Effector memory CD4-positive, alpha-beta T cell (primary cell): Measurements from ENCODE around the gene ZNF70.

Experiments
- DNase-seq, 3 donors: peaks; one replicate each; pipeline ENCODE4 v3.0.0-alpha.2; 2020
- H3K27ac ChIP-seq: 2 replicates; pipeline ENCODE4 v1.7.0; 2013; ENCODE audit warnings: mild to moderate bottlenecking, low read length, moderate library complexity; ENCODE audit not compliant: insufficient read depth, poor library complexity, severe bottlenecking
- H3K27me3 ChIP-seq: replicated peaks from 2 replicates; pipeline ENCODE4 v1.7.0; 2013; ENCODE audit warnings: mild to moderate bottlenecking, low read length; ENCODE audit not compliant: insufficient read depth, control insufficient read depth, poor library complexity, severe bottlenecking
- H3K36me3 ChIP-seq: 2 replicates; pipeline ENCODE4 v1.7.0; 2013; ENCODE audit warnings: mild to moderate bottlenecking, low read length, moderate library complexity; ENCODE audit not compliant: control insufficient read depth, insufficient read depth
- H3K4me1 ChIP-seq: 2 replicates; pipeline ENCODE4 v1.7.0; 2013; ENCODE audit warnings: low read length, mild to moderate bottlenecking; ENCODE audit not compliant: control insufficient read depth, insufficient read depth, poor library complexity, severe bottlenecking
- H3K4me3 ChIP-seq: 2 replicates; pipeline ENCODE4 v1.7.0; 2013; ENCODE audit warnings: low read length, low read depth, mild to moderate bottlenecking; ENCODE audit not compliant: insufficient read depth, poor library complexity, severe bottlenecking
- H3K9me3 ChIP-seq: 2 replicates; pipeline ENCODE4 v1.7.0; 2013; ENCODE audit warnings: mild to moderate bottlenecking, low read length, moderate library complexity; ENCODE audit not compliant: control insufficient read depth

Gene ZNF70

DNA sequence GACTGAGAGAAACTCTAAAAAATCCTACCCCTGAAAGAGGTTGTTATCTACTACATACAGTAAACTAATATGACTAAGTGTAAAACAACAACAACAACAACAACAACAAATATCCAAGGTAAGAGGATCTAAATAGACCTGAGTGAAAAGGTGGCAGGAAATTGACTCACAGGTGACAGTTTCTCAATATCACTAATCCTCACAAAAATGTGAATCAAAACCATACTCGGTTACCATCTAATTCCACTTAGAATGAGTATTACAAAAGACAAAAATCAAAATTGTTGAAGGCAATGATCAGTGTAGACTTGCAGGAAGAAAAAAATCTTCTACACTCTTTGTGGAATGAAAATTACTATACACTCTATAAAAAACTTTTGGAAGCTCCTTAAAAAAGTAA, 42.6 kb downstream of the ZNF70 start:
- Histone ChIP-seq H3K4me1 (no peaks in the 10 kb centered on the region), H3K36me3 (peaks cover 53% of the 10 kb centered on the region), H3K27me3 (no peaks in the 10 kb centered on the region), H3K9me3 (no peaks in the 10 kb centered on the region), H3K27ac (no peak overlapping the region), H3K4me3 (no peak overlapping the region)
- no peak for DNase-seq

DNA sequence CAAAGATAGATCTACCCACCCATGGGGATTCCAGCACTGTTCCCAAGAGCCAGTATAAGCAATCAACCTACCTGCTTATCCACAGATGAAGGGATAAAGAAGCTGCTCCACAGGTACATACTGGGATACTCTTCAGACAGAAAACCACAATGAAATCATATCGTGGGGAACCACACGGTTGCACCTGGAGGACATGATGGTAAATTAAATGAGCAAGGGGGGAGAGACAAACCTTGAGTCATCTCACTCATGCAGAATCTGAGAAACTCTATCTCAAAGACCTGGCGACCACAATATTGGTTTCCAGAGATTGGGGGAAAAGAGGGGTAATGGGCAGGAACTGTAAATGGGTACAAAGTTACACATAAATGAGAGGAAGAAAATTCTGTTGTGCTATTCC, 45.6 kb downstream of the ZNF70 start:
- H3K27ac ChIP-seq: peak overlapping the region; percentile 4
- peaks cover 56% of the 10 kb centered on the region for H3K36me3 ChIP-seq
- H3K4me3 ChIP-seq: no peak overlapping the region
- H3K4me1 ChIP-seq: no peaks in the 10 kb centered on the region
- H3K9me3 ChIP-seq: no peaks in the 10 kb centered on the region
- H3K27me3 ChIP-seq: no peaks in the 10 kb centered on the region
- DNase-seq: no peak

DNA sequence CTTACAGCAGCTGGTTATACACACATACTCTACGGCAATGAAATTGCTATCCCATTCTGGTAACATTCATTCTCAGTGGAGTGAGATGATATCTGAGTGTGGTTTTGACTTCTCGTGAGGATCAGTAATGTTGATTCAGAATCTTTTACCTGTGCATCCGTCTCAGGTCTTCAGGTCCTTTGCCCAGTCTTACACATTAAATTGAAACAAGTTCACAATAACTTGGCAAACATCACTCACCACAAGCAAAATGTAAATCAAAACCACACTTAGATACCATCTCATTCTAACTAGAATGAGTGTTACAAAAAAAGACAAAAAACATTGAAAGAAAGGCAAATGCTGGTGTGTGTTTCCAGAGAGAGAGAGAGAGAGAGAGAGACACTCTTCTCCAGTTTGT, 46.1 kb downstream of the ZNF70 start:
- Histone ChIP-seq H3K27me3 (no peaks in the 10 kb centered on the region), H3K4me3 (no peak overlapping the region), H3K4me1 (no peaks in the 10 kb centered on the region), H3K27ac (peak overlapping the region; percentile 4), H3K9me3 (no peaks in the 10 kb centered on the region), H3K36me3 (peaks cover 59% of the 10 kb centered on the region)
- no peak for DNase-seq

DNA sequence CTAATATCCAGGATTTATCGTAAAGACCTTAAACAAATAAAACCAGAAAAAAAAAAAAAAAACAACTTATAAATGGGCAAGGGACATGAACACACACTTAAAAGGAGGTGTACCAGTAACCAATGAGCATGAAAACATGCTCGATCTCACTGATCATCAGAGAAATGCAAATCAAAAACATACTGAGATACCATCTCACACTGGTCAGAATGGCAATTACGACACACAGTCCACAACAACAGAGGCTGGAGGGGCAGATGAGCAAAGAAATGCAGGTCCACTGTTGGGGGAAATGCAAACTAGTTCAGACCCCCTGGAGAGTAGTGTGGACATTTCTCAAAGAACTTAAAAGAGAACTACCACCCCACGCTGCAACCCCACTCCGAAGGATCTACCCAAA, 46.9 kb downstream of the ZNF70 start:
- H3K4me1 ChIP-seq: no peaks in the 10 kb centered on the region
- no peaks in the 10 kb centered on the region for H3K27me3 ChIP-seq
- H3K4me3 ChIP-seq: no peak overlapping the region
- H3K27ac ChIP-seq: no peak overlapping the region
- H3K36me3 ChIP-seq: peaks cover 58% of the 10 kb centered on the region
- no peaks in the 10 kb centered on the region for H3K9me3 ChIP-seq
- DNase-seq: no peak

DNA sequence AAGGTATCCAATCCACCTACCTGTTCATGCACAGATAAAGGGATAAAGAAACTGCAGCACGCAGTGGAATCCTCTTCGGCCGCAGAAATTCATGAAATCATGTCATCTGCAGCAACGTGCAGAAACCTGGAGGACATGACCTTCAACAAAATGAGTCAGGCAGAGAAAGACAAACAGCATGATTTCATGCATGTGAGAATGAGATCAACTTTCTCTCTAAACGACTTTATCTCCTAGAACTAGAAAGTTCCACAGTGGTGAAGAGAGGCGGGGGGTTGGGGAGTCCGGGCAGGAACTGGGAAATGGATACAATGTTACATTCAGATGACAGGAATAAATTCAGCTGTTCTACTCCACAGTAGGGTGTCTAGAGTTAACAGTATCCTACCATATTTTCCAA, 50.2 kb downstream of the ZNF70 start:
- H3K36me3 ChIP-seq: peaks cover 31% of the 10 kb centered on the region
- DNase-seq: no peak
- H3K27ac ChIP-seq: no peak overlapping the region
- peaks cover 25% of the 10 kb centered on the region for H3K4me1 ChIP-seq
- H3K9me3 ChIP-seq: no peaks in the 10 kb centered on the region
- no peak overlapping the region for H3K4me3 ChIP-seq
- no peaks in the 10 kb centered on the region for H3K27me3 ChIP-seq

DNA sequence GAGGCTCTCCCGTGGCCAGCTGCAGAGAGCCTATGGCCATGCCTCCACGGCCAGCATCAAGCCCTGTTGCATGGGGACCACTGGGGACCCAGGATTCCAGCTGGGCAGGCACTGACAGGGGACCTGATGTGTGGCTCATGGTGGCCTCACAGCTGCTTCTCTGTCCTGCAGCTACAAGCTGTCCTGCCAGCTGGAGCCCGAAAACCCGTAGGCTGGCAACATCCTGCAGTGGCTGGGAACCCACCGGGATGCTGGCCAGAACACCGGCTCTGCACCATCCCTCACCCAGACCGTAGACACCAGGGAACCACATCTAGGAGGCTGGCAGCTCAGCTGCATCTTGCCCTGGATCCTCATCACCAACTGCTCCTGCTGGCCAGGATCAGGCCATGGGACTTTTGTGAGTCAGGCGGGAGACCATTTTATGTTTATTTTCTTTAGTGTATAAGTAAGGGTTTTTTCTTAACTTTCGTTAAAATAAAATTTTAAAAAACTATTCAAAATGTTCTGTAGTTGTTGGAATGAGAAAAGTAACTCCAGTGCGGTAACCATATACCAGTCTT, 52.2 kb downstream of the ZNF70 start:
- Histone ChIP-seq H3K27ac (no peak overlapping the region), H3K4me3 (no peak overlapping the region), H3K36me3 (peaks cover 34% of the 10 kb centered on the region)

DNA sequence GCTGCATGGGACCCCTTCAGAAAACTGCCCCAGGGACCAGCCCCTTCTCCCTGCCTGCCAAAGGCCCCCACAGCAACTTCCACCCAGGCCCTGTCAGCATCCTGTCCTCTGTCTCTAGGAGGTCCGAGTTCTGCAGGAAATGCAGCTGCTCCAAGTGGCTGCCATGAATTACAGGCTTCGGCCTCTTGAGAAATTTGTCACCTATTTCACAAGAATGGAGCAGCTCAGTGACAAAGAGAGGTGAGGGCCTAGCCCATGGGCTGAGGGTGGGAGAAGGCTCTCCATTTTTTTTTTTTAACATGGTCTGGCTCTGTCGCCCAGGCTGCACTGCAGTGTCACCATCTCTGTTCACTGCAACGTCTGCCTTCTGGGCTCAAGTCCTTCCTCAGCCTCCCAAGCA, 52.8 kb downstream of the ZNF70 start:
- DNase-seq: no peak

More for the DNA sequence above, 52.2 kb downstream of the ZNF70 start:
- DNase-seq: no peak
- no peaks in the 10 kb centered on the region for H3K27me3 ChIP-seq
- H3K4me1 ChIP-seq: peaks cover 37% of the 10 kb centered on the region
- no peaks in the 10 kb centered on the region for H3K9me3 ChIP-seq

DNA sequence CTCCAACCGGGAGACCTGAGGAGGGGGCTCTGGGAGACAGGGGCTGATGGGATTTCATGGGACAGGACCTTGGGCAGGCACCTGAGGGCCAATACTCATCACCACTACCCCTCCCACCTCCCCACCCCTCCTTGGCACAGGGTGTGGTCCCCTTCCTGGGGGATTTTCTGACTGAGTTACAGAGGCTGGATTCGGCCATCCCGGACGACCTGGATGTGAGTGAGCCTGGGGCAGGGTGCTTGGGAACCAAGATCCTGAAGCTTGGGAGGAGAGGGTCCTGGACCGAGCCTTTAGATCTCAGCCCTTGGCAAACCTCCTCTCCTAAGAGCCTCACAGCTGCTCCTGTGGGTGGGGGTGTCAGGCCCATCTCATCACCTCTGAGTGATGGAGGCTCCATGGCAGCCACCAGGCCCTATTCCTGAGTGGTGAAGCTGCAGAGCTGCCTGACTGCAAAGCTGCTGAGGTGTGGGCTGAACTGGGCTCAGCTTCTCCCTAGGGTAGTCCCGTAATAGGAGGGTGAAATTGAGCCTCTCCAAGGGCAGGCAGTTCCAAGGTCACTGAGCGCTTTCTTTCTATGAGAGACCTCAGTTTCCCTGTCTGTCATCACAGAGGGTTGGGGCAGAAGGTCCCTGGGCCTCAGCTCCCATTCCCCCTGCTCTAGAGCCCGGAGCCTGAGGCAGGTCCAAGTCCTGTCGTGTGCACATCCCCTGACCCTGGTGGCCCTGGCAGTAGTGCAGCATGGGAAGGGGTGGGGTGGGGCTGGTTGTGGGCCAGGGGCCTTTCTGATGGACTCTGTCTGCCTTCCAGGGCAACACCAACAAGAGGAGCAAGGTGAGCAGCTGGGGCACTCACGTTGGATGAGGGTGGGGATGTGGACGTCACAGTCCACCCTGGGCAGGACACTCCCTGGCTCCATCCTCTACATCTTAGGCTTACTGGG, 53.6 kb downstream of the ZNF70 start:
- DNase-seq: no peak
- Histone ChIP-seq H3K27ac (peak overlapping the region; percentile 88), H3K9me3 (no peaks in the 10 kb centered on the region), H3K4me3 (peak overlapping the region; percentile 57), H3K4me1 (peaks cover 37% of the 10 kb centered on the region), H3K27me3 (no peaks in the 10 kb centered on the region), H3K36me3 (peaks cover 34% of the 10 kb centered on the region)

More for the DNA sequence above, 52.8 kb downstream of the ZNF70 start:
- no peaks in the 10 kb centered on the region for H3K27me3 ChIP-seq
- no peak overlapping the region for H3K4me3 ChIP-seq
- H3K4me1 ChIP-seq: peaks cover 37% of the 10 kb centered on the region
- H3K27ac ChIP-seq: no peak overlapping the region
- peaks cover 34% of the 10 kb centered on the region for H3K36me3 ChIP-seq
- no peaks in the 10 kb centered on the region for H3K9me3 ChIP-seq

DNA sequence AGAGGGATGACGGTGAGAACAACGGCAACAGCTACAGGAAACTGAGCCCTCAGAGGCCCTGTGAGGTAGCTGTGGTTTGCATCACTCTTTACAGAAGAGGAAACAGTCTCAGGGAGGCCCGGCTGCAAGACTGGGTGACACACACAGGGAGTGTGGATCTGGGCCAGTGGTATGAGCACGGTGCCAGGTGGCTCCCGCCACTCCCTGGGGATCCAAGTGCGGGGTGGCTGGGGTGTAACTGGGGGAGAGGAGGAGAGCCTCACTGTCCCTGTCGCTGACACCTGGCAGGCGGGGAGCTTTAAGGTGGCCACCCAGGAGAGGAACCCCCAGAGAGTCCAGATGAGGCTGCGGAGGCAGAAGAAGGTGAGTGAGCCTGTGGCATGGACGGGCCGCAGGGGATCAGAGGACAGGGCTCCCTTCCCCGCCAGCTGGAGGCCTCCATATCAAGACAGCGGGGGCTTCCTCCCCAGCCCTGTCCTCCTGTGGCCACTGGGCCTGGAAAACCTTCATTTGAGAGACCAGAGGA, 54.5 kb downstream of the ZNF70 start:
- Histone ChIP-seq H3K36me3 (peaks cover 31% of the 10 kb centered on the region), H3K4me1 (peaks cover 37% of the 10 kb centered on the region), H3K27ac (peak overlapping the region; percentile 88), H3K4me3 (peak overlapping the region; percentile 57), H3K9me3 (no peaks in the 10 kb centered on the region), H3K27me3 (no peaks in the 10 kb centered on the region)
- peak; percentile 53 to 67 (median 54) for DNase-seq
